GM12878 (cell line): ENCODE data around the gene CPSF4L. TPM values are rescaled to one million over a fixed set of nuclear protein-coding genes. Genes with fewer than 3 reads are reported as not detected.

Source experiments
- ATAC-seq: fragments of 200-7000 bp; cut with Tn5 transposase; 3 replicates; pipeline ENCODE4 v1.9.1; 2020; ENCODE audit warnings: mild to moderate bottlenecking, moderate library complexity
- BruUV-seq: library from RNA; stranded (reverse); fragments of 400-500 nt; replicated peaks from 2 replicates; lab custom pipeline; 2021; lab: Mats Ljungman, UMichigan
- CTCF ChIA-PET: fragments of 300-600 bp; sonication (Branson Sonifier 250); formaldehyde crosslinking; extraction: SDS; loops from one replicate; lab custom pipeline; 2021; ENCODE audit warnings: inconsistent platforms; lab: Yijun Ruan, JAX
- POLR2A ChIA-PET: fragments of 350-600 bp; formaldehyde crosslinking; extraction: SDS; loops from one replicate; lab custom pipeline; 2021; ENCODE audit warnings: inconsistent platforms; lab: Charles Lee
- RAD21 ChIA-PET: fragments of 300-600 bp; sonication (Branson Sonifier 250); formaldehyde crosslinking; loops from one replicate; lab custom pipeline; 2023; ENCODE audit warnings: antibody characterized with exemption; ENCODE audit not compliant: unreplicated experiment; lab: Charles Lee
- SMC1A ChIA-PET: fragments of 300-600 bp; sonication (Branson Sonifier 250); formaldehyde crosslinking; loops from one replicate; lab custom pipeline; 2023; ENCODE audit not compliant: unreplicated experiment, uncharacterized antibody; lab: Charles Lee
- DNase-seq: peaks from one replicate; pipeline ENCODE4 v3.0.0-alpha.2; 2011; ENCODE audit warnings: low read depth, low spot score
- FAIRE-seq: peaks from 3 replicates; lab custom pipeline; 2011; peaks lifted over from hg19 to GRCh38; lab: Jason Lieb, UNC
- H2AFZ ChIP-seq: 2 replicates; pipeline ENCODE4 v1.6.0; 2011; ENCODE audit warnings: low read depth, low read length, control low read depth; ENCODE audit not compliant: control insufficient read depth
- H3K27ac ChIP-seq: 2 replicates; pipeline ENCODE4 v1.5.1; 2011; ENCODE audit warnings: control low read depth; ENCODE audit not compliant: control insufficient read depth, insufficient read depth
- H3K27me3 ChIP-seq, 2 experiments: replicated peaks in 1 of 2; 2 replicates each; pipeline versions ENCODE4 v1.6.0 to v1.6.1; 2011; ENCODE audit warnings: low read length in 1 of 2; ENCODE audit not compliant: control insufficient read depth in 2 of 2, insufficient read depth in 2 of 2
- H3K36me3 ChIP-seq, 2 experiments: 2 replicates each; pipeline ENCODE4 v1.5.1; 2011; ENCODE audit warnings: low read length in 1 of 2; ENCODE audit not compliant: control insufficient read depth in 2 of 2, insufficient read depth in 2 of 2
- H3K4me1 ChIP-seq: 2 replicates; pipeline ENCODE4 v1.6.1; 2011; ENCODE audit warnings: mild to moderate bottlenecking, low read length, moderate library complexity, mixed read lengths; ENCODE audit not compliant: control insufficient read depth, insufficient read depth
- H3K4me2 ChIP-seq: 2 replicates; pipeline ENCODE4 v1.6.0; 2011; ENCODE audit warnings: control low read depth; ENCODE audit not compliant: control insufficient read depth, insufficient read depth
- H3K4me3 ChIP-seq: fragments of 200-600 bp; sonication (generic); 2 replicates; pipeline ENCODE4 v1.5.1; 2016
- H3K79me2 ChIP-seq: 2 replicates; pipeline ENCODE4 v1.6.0; 2011; ENCODE audit warnings: low read length; ENCODE audit not compliant: control insufficient read depth, insufficient read depth
- H3K9ac ChIP-seq: 2 replicates; pipeline ENCODE4 v1.8.0; 2011; ENCODE audit warnings: low read length, control low read depth, mixed read lengths; ENCODE audit not compliant: control insufficient read depth, insufficient read depth
- H3K9me3 ChIP-seq: replicated peaks from 3 replicates; pipeline ENCODE4 v1.5.1; 2011; ENCODE audit warnings: mild to moderate bottlenecking, low read length; ENCODE audit not compliant: control insufficient read depth, insufficient read depth
- H4K20me1 ChIP-seq: 2 replicates; pipeline ENCODE4 v1.6.0; 2011; ENCODE audit not compliant: control insufficient read depth, insufficient read depth
- BHLHE40 ChIP-seq, 2 experiments: fragments of 450-650 bp in 1 of 2; IDR thresholded peaks; 2 replicates each; pipeline ENCODE4 v1.6.1; 2011 to 2017; ENCODE audit warnings: low read depth in 2 of 2, borderline replicate concordance in 1 of 2, improper control_type of control experiment in 1 of 2, low read length in 1 of 2, mild to moderate bottlenecking in 1 of 2
- CHD4 ChIP-seq: fragments of 200-600 bp; sonication (generic); IDR thresholded peaks from 2 replicates; pipeline ENCODE4 v1.6.1; 2016; ENCODE audit warnings: mild to moderate bottlenecking
- EP300 ChIP-seq, 2 experiments: fragments of 150-350 bp in 1 of 2; IDR thresholded peaks; 2 replicates each; pipeline ENCODE4 v1.6.1; 2011 to 2012; ENCODE audit warnings: low read depth in 2 of 2, low read length in 2 of 2, borderline replicate concordance in 1 of 2, improper control_type of control experiment in 1 of 2, inconsistent platforms in 1 of 2; ENCODE audit not compliant: control insufficient read depth in 1 of 2
- KDM1A ChIP-seq: fragments of 200-600 bp; sonication (generic); IDR thresholded peaks from 2 replicates; pipeline ENCODE4 v1.6.1; 2016; ENCODE audit warnings: borderline replicate concordance
- PAX5 ChIP-seq: IDR thresholded peaks from 2 replicates; pipeline ENCODE4 v1.6.1; 2011; ENCODE audit warnings: low read depth, low read length, borderline replicate concordance
- TCF3 ChIP-seq: IDR thresholded peaks from 2 replicates; pipeline ENCODE4 v1.6.1; 2012; ENCODE audit warnings: low read depth, mild to moderate bottlenecking, low read length, borderline replicate concordance; ENCODE audit not compliant: insufficient read depth
- WGBS: methylation state at CpG from one replicate; pipeline ENCODE4 v1.1.6; 2016; ENCODE audit warnings: low lambda C conversion rate; ENCODE audit not compliant: insufficient replicate concordance, insufficient coverage; ENCODE audit errors: missing lambda C conversion rate; 5-methylcytosine and 5-hydroxymethylcytosine counted together
- in situ Hi-C: fragments of 300-500 bp; cut with MboI; formaldehyde crosslinking; loops from 9 replicates; pipeline ENCODE4 v1.14.3; 2018; ENCODE audit warnings: mixed read lengths
- intact Hi-C: fragments of 100-400 bp; cut with micrococcal nuclease; formaldehyde crosslinking; loops from one replicate; pipeline ENCODE4 v1.14.2; 2022; ENCODE audit not compliant: unreplicated experiment
- polyA plus RNA-seq, 11 experiments: library from polyadenylated mRNA; depleted of rRNA in 4 of 11; unstranded in 6 of 11; stranded (reverse) in 5 of 11; fragments of >200 nt; fragmentation: Nextera tagmentation in 4 of 11; fragmentation: Illumina TruSeq in 1 of 11; extraction: Ambion mirVana in 4 of 11; extraction: Trizol in 1 of 11; gene quantifications; 1 replicate in 1 of 11; 2 replicates in 10 of 11; pipeline versions ENCODE4 v1.2.1 to v1.2.3, GENCODE V29; 2011 to 2016; ENCODE audit warnings: inconsistent platforms in 2 of 11, missing spikeins in 2 of 11, low read depth in 1 of 11
- total RNA-seq, 4 experiments: library from RNA; depleted of rRNA in 3 of 4; stranded (reverse); fragments of >200 nt in 3 of 4; fragmentation: Illumina TruSeq in 1 of 4; extraction: Trizol in 1 of 4; gene quantifications; 2 replicates each; pipeline versions ENCODE4 v1.2.1 to v1.2.3, GENCODE V29; 2013 to 2021
- TF ChIP-seq, protein P1 (sequence below): IDR thresholded peaks from 2 replicates; pipeline ENCODE4 v1.6.1; 2011; ENCODE audit warnings: borderline replicate concordance, low read depth, mild to moderate bottlenecking, moderate library complexity, low read length; ENCODE audit not compliant: insufficient read depth, poor library complexity, severe bottlenecking
- TF ChIP-seq, protein P2 (sequence below), 3 experiments: IDR thresholded peaks in 2 of 3; conservative IDR thresholded peaks in 1 of 3; 2 replicates each; pipeline ENCODE4 v1.5.1; 2011; ENCODE audit warnings: low read depth in 3 of 3, low read length in 3 of 3, mild to moderate bottlenecking in 3 of 3, control low read depth in 2 of 3, moderate library complexity in 2 of 3, inconsistent platforms in 1 of 3, mixed read lengths in 1 of 3; ENCODE audit not compliant: control insufficient read depth in 2 of 3, insufficient read depth in 1 of 3; ENCODE audit errors: extremely low read depth in 1 of 3
- TF ChIP-seq, protein P3 (sequence below): IDR thresholded peaks from 2 replicates; pipeline ENCODE4 v1.6.1; 2012; ENCODE audit warnings: low read length, inconsistent platforms

CPSF4L gene
- total and polyA plus RNA-seq, 10 of the 15 experiments (the other 5 are each of a cell fraction or from before 2014, with no cell fraction given): not detected

DNA sequence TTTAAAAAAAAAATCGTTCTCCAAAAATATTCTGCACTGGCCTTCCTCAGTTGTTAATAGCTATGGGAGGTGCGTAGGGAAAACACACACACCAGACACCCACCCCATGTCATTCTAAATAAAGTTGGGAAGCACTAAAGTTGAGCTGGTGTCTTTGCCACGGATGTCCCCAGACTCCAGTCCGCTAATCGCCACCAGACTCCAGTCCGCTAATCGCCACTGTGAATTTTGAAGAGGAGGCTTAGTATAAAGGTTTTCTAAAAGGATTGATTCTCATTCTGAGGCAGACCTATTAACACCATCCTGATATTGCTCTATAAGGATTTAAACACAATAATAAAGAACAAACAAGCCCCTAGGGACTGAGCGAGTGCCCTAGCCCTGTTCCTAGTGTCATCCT lies 22.7 kb upstream of the CPSF4L start (continued):
- TF ChIP-seq PAX5 (no peak), CHD4 (no peak), KDM1A (no peak)
- TF ChIP-seq, protein P1, sequence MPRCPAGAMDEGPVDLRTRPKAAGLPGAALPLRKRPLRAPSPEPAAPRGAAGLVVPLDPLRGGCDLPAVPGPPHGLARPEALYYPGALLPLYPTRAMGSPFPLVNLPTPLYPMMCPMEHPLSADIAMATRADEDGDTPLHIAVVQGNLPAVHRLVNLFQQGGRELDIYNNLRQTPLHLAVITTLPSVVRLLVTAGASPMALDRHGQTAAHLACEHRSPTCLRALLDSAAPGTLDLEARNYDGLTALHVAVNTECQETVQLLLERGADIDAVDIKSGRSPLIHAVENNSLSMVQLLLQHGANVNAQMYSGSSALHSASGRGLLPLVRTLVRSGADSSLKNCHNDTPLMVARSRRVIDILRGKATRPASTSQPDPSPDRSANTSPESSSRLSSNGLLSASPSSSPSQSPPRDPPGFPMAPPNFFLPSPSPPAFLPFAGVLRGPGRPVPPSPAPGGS: no peak

DNA sequence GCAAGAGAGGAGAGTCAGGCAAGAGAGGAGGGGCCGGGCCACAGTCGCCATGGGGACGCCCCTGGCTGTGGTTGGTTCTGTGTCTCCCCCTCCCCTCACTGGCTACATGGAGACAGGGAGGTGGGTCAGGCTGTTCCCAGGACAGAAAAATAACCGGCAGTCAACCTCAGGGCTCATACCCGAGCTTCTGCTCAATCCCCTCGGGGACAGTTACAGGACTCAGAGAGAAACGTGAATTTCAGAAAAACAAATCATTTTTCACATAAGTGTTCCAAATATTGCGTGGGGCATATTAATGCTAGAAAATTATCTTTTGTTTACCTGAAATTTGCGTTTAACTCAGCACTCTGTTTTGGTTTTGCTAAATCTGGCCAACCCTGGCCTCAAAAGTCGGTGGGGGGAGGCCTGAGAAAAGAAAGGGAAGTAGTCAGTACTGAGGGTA lies 22.2 kb upstream of the CPSF4L start:
- ChIA-PET RAD21 (interaction anchor here (0.7 to 3.7 kb wide), 4 partner anchors 15 to 556 kb away, joined by 3 to 27 read pairs (median 4); partner anchors contain the start of gene CDC42EP4), SMC1A (interaction anchor here (1.4 to 5.6 kb wide), 4 partner anchors 13 to 119 kb away, joined by 3 to 29 read pairs (median 16); partner anchors contain the start of genes CDC42EP4 and SSTR2)
- TSS peak; percentile 69 for BruUV-seq
- TF ChIP-seq, protein P2, sequence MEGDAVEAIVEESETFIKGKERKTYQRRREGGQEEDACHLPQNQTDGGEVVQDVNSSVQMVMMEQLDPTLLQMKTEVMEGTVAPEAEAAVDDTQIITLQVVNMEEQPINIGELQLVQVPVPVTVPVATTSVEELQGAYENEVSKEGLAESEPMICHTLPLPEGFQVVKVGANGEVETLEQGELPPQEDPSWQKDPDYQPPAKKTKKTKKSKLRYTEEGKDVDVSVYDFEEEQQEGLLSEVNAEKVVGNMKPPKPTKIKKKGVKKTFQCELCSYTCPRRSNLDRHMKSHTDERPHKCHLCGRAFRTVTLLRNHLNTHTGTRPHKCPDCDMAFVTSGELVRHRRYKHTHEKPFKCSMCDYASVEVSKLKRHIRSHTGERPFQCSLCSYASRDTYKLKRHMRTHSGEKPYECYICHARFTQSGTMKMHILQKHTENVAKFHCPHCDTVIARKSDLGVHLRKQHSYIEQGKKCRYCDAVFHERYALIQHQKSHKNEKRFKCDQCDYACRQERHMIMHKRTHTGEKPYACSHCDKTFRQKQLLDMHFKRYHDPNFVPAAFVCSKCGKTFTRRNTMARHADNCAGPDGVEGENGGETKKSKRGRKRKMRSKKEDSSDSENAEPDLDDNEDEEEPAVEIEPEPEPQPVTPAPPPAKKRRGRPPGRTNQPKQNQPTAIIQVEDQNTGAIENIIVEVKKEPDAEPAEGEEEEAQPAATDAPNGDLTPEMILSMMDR (IDR thresholded peaks at IDR 0.05 in 2 of 3, conservative IDR thresholded peaks at IDR 0.05 in 1 of 3; ENCODE audit: control insufficient read depth in 2 of 3, extremely low read depth in 1 of 3, insufficient read depth in 1 of 3, low read depth in 3 of 3, low read length in 3 of 3): no peak
- TF ChIP-seq BHLHE40 (IDR thresholded peaks at IDR 0.05; ENCODE audit: borderline replicate concordance in 1 of 2, low read depth in 2 of 2, low read length in 1 of 2): 0 out of 4 replicates have a peak, but pooled peaks of 1 of the 2 experiments have one; percentile 43
- TF ChIP-seq, protein P3, sequence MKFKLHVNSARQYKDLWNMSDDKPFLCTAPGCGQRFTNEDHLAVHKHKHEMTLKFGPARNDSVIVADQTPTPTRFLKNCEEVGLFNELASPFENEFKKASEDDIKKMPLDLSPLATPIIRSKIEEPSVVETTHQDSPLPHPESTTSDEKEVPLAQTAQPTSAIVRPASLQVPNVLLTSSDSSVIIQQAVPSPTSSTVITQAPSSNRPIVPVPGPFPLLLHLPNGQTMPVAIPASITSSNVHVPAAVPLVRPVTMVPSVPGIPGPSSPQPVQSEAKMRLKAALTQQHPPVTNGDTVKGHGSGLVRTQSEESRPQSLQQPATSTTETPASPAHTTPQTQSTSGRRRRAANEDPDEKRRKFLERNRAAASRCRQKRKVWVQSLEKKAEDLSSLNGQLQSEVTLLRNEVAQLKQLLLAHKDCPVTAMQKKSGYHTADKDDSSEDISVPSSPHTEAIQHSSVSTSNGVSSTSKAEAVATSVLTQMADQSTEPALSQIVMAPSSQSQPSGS: no peak
- peak in 1 of 2 experiments; percentile 14; a peak in 1 of 4 replicates for TF ChIP-seq EP300 (IDR thresholded peaks at IDR 0.05; ENCODE audit: borderline replicate concordance in 1 of 2, control insufficient read depth in 1 of 2, low read depth in 2 of 2, low read length in 2 of 2)
- TF ChIP-seq TCF3: no peak

More for the DNA sequence above, 22.2 kb upstream of the CPSF4L start:
- Histone ChIP-seq H3K27ac (peak overlapping the region; percentile 20), H3K79me2 (no peaks in the 10 kb centered on the region), H2AFZ (0 out of 2 replicates have a peak overlapping the region, but pooled peaks have one; percentile 8), H3K4me3 (no peak overlapping the region), H3K4me1 (peaks cover 17% of the 10 kb centered on the region), H3K27me3 (no peaks in the 10 kb centered on the region), H3K4me2 (peak overlapping the region; percentile 21; the same call in 1 of the 2 replicates), H3K9ac (0 out of 2 replicates have a peak overlapping the region, but pooled peaks have one; percentile 19), H4K20me1 (no peaks in the 10 kb centered on the region), H3K36me3 (peaks cover 3 to 11% of the 10 kb centered on the region in 2 experiments; a peak in 2 of 4 replicates), H3K9me3 (no peaks in the 10 kb centered on the region)
- WGBS: 11% methylated on average over 10 of the region's 10 CpGs
- DNase-seq (no peak), ATAC-seq (peak; percentile 30), FAIRE-seq (no peak)
- in situ Hi-C loops (no loop called here), intact Hi-C loops (loop anchor here (2.0 kb wide), 1 partner anchor 27 kb away; no protein-coding TSS in a partner anchor)
- ChIA-PET POLR2A (interaction anchor here (1.4 to 3.1 kb wide), 4 partner anchors 13 to 31 kb away, joined by 3 to 20 read pairs (median 12); partner anchors contain the start of gene CDC42EP4), CTCF (interaction anchor here (1.6 to 2.4 kb wide), 2 partner anchors 15 to 26 kb away, joined by 4 to 8 read pairs; no protein-coding TSS in a partner anchor)
